ENCODE results near the gene ZNF774.

The ZNF774 gene

DNA sequence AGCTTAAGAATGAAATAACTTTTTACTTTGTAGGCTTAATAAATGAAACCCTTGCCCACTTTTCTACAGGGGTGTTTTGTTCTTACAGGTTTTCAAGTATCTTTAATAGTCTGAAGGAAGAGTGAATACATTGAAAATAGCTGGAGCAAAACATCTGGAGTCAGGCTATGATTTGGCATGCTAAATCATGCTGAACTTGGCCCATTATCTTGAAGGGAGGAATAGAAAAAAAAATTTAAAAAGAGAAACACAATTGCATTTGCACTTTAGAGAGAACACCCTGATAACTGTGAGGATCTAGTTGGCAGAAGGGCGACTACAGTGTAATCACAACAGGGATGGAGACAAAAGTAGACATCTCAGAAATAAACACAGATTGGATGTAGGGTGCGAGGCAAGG is 34.1 kb downstream of the ZNF774 start:
- TF ChIP-seq REST (IDR thresholded peaks at IDR 0.05; ENCODE audit: insufficient read depth in 1 of 2, low read depth in 2 of 2, low read length in 2 of 2) (no peak), SIN3A (IDR thresholded peaks at IDR 0.05; ENCODE audit: borderline replicate concordance, insufficient read depth, low read length) (no peak), POLR2AphosphoS5 (IDR thresholded peaks at IDR 0.05; ENCODE audit: low read depth, low read length) (no peak), TAF1 (IDR thresholded peaks at IDR 0.05; ENCODE audit: borderline replicate concordance, insufficient read depth, low read length) (no peak), FOXP2 (optimal IDR thresholded peaks at IDR 0.05; ENCODE audit: borderline replicate concordance, extremely low read depth, extremely low read length, insufficient read depth) (no peak)

GRCh38 chr15:90387534-90388461 is 35.7 kb downstream of the ZNF774 start, which contains the start of gene IQGAP1:
Gene IQGAP1 (plus strand): TSS chr15:90388242. CDS start chr15:90388342, 100 bp downstream.
- TF ChIP-seq SIN3A (IDR thresholded peaks at IDR 0.05; ENCODE audit: borderline replicate concordance, insufficient read depth, low read length) (peak; percentile 79; the same call in 1 of the 2 replicates), POLR2AphosphoS5 (IDR thresholded peaks at IDR 0.05; ENCODE audit: low read depth, low read length) (peak; percentile 91), TAF1 (IDR thresholded peaks at IDR 0.05; ENCODE audit: borderline replicate concordance, insufficient read depth, low read length) (peak; percentile 88), REST (IDR thresholded peaks at IDR 0.05; ENCODE audit: insufficient read depth in 1 of 2, low read depth in 2 of 2, low read length in 2 of 2) (no peak; a peak in 1 of 4 replicates), FOXP2 (optimal IDR thresholded peaks at IDR 0.05; ENCODE audit: borderline replicate concordance, extremely low read depth, extremely low read length, insufficient read depth) (no peak)

GRCh38 chr15:90388462-90389380 is 36.6 kb downstream of the ZNF774 start:
- TF ChIP-seq SIN3A (IDR thresholded peaks at IDR 0.05; ENCODE audit: borderline replicate concordance, insufficient read depth, low read length) (no peak), POLR2AphosphoS5 (IDR thresholded peaks at IDR 0.05; ENCODE audit: low read depth, low read length) (no peak), TAF1 (IDR thresholded peaks at IDR 0.05; ENCODE audit: borderline replicate concordance, insufficient read depth, low read length) (no peak; the same call in 1 of the 2 replicates), FOXP2 (optimal IDR thresholded peaks at IDR 0.05; ENCODE audit: borderline replicate concordance, extremely low read depth, extremely low read length, insufficient read depth) (no peak), REST (IDR thresholded peaks at IDR 0.05; ENCODE audit: insufficient read depth in 1 of 2, low read depth in 2 of 2, low read length in 2 of 2) (no peak)

DNA sequence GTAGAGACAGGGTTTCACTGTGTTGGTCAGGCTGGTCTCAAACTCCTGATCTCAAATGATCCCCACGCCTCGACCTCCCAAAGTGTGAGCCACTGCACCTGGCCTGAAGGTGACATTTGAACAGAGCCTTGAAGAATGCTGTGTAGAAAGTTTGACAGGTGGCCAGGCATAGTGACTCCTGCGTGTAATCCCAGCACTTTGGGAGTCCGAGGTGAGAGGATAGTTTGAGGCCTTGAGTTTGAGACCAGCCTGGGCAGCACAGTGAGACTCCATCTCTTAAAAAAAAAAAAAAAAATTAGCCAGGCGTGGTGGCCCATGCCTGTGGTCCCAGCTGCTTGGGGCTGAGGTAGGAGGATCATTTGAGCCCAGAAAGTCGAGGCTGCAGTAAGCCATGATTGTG is 37.4 kb downstream of the ZNF774 start:
- TF ChIP-seq POLR2AphosphoS5 (IDR thresholded peaks at IDR 0.05; ENCODE audit: low read depth, low read length) = no peak
- no peak for TF ChIP-seq REST (IDR thresholded peaks at IDR 0.05; ENCODE audit: insufficient read depth in 1 of 2, low read depth in 2 of 2, low read length in 2 of 2)

Measured in PFSK-1 (cell line).